Mammary epithelial cell (primary cell): Measurements from ENCODE around the gene BEGAIN.

Experiments used
- EZH2 ChIP-seq: IDR thresholded peaks from 2 replicates; pipeline ENCODE4 v1.6.1; 2012; ENCODE audit warnings: low read length, inconsistent platforms, borderline replicate concordance
- TF ChIP-seq, protein P1 (sequence below), 2 donors: IDR thresholded peaks in 1 of 2; conservative IDR thresholded peaks in 1 of 2; 2 replicates each; pipeline ENCODE4 v1.5.1; 2011 to 2012; ENCODE audit warnings: inconsistent platforms in 2 of 2, low read length in 2 of 2, mild to moderate bottlenecking in 2 of 2, control low read depth in 1 of 2, low read depth in 1 of 2; ENCODE audit not compliant: insufficient read depth in 1 of 2; ENCODE audit errors: extremely low read depth in 1 of 2

DNA sequence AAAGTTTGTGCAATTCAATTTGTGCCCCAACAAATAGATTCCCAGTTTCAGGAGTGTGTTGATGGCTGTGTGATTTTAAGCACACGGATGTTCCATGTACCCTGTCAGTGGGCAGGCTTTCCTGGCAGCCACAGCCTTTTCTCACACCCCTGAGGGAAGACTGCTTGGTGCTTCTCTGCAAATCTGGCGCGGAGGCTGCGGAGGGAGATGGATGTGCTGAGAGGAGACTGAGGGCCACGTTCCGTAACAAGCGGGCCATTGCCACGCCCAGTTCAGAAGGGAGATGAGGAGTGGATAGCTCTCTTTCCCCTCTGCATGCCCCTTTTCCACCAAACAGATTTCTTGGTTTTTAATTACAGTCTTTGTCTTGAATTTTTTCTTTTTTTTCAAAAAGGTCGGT, 89.1 kb downstream of the BEGAIN start:
- TF ChIP-seq, protein P1, sequence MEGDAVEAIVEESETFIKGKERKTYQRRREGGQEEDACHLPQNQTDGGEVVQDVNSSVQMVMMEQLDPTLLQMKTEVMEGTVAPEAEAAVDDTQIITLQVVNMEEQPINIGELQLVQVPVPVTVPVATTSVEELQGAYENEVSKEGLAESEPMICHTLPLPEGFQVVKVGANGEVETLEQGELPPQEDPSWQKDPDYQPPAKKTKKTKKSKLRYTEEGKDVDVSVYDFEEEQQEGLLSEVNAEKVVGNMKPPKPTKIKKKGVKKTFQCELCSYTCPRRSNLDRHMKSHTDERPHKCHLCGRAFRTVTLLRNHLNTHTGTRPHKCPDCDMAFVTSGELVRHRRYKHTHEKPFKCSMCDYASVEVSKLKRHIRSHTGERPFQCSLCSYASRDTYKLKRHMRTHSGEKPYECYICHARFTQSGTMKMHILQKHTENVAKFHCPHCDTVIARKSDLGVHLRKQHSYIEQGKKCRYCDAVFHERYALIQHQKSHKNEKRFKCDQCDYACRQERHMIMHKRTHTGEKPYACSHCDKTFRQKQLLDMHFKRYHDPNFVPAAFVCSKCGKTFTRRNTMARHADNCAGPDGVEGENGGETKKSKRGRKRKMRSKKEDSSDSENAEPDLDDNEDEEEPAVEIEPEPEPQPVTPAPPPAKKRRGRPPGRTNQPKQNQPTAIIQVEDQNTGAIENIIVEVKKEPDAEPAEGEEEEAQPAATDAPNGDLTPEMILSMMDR (conservative IDR thresholded peaks at IDR 0.05 in 1 of 2, IDR thresholded peaks at IDR 0.05 in 1 of 2; ENCODE audit: extremely low read depth in 1 of 2, insufficient read depth in 1 of 2, low read depth in 1 of 2, low read length in 2 of 2), result no peak
- TF ChIP-seq EZH2, result no peak
